ENCODE measurements around the gene SH3BP5L. TPM values are rescaled to one million over a fixed set of nuclear protein-coding genes. Genes with fewer than 3 reads are reported as not detected.

The SH3BP5L gene
- total and polyA plus RNA-seq, 2 of the 13 experiments (the other 11 are each of a cell fraction or from before 2014, with no cell fraction given): 10.3 to 14.9 TPM

GRCh38 chr1:248873409-248873992 lies 47.8 kb upstream of the SH3BP5L start:
- H2AFZ ChIP-seq (ENCODE audit: low read length): peak overlapping the region; percentile 88
- peak; percentile 92 for DNase-seq (ENCODE audit: low spot score)
- H3K4me3 ChIP-seq (replicated peaks in 1 of 3; ENCODE audit: insufficient read depth in 1 of 3, low read depth in 2 of 3, low read length in 3 of 3): peak overlapping the region; percentile 60 to 87 (median 85)
- BruUV-seq (replicated peaks): TSS peak; percentile 74
- intact Hi-C loops (cut with micrococcal nuclease; ENCODE audit: unreplicated experiment) (loop anchor here (1.0 to 2.0 kb wide), 4 partner anchors 10 to 49 kb away; partner anchors contain the start of genes PGBD2, SH3BP5L and ZNF692), in situ Hi-C loops (cut with HindIII; ENCODE audit: extremely low pct_ligation_motif_present, low pct_unique_long_range_greater_than_20kb) (no loop called here)
- peak overlapping the region; percentile 95 for H3K27ac ChIP-seq (ENCODE audit: extremely low read length, insufficient read depth, low read length)
- no peaks in the 10 kb centered on the region; a peak in 1 of 5 replicates for H3K27me3 ChIP-seq (ENCODE audit: control insufficient read depth in 1 of 2, insufficient read depth in 2 of 2, low read length in 2 of 2)
- ChIA-PET POLR2A (interaction anchor here (0.8 to 3.3 kb wide), 6 partner anchors 9 to 47 kb away, joined by 3 to 44 read pairs (median 20); partner anchors contain the start of genes PGBD2, SH3BP5L, ZNF672 and ZNF692), CTCF (ENCODE audit: low intra/inter-chr PET ratio, low total read pairs) (interaction anchor here (1.6 kb wide), 1 partner anchor 15 kb away, joined by 3 read pairs; the partner anchor contains the start of gene ZNF692)
- no peaks in the 10 kb centered on the region for H3K36me3 ChIP-seq (replicated peaks in 1 of 2; ENCODE audit: control insufficient read depth in 1 of 2, insufficient read depth in 2 of 2, low read length in 2 of 2)
- FAIRE-seq: peak; percentile 63
- peak; percentile 92 for ATAC-seq
- no peaks in the 10 kb centered on the region for H3K79me2 ChIP-seq (ENCODE audit: insufficient read depth, low read length)
- H4K20me1 ChIP-seq (ENCODE audit: insufficient read depth, low read length): no peaks in the 10 kb centered on the region
- 0% methylated on average over 15 of the region's 41 CpGs for WGBS (ENCODE audit: low lambda C conversion rate)
- peak overlapping the region; percentile 89 for H3K9ac ChIP-seq (ENCODE audit: insufficient read depth, low read depth, low read length)
- peaks cover 9% of the 10 kb centered on the region for H3K4me1 ChIP-seq (ENCODE audit: insufficient read depth, low read length)
- H3K9me3 ChIP-seq (ENCODE audit: low read length): no peaks in the 10 kb centered on the region
- peak overlapping the region; percentile 96 for H3K4me2 ChIP-seq (ENCODE audit: low read depth, low read length)
- TF ChIP-seq ARNTL (CRISPR knock-in tag; IDR thresholded peaks at IDR 0.05) (0 out of 2 replicates have a peak, but pooled peaks have one; percentile 33), ZNF121 (CRISPR knock-in tag; IDR thresholded peaks at IDR 0.05) (peak; percentile 5; the same call in 1 of the 2 replicates), TBP (CRISPR knock-in tag; IDR thresholded peaks at IDR 0.05) (no peak), ZNF773 (CRISPR knock-in tag; IDR thresholded peaks at IDR 0.05; ENCODE audit: borderline replicate concordance) (no peak), ARID2 (CRISPR knock-in tag; IDR thresholded peaks at IDR 0.05; ENCODE audit: borderline replicate concordance) (no peak; the same call in 1 of the 2 replicates), ZNF337 (CRISPR knock-in tag; IDR thresholded peaks at IDR 0.05; ENCODE audit: borderline replicate concordance, low read depth) (peak; percentile 82; the same call in 1 of the 2 replicates), ZNF841 (CRISPR knock-in tag; IDR thresholded peaks at IDR 0.05; ENCODE audit: borderline replicate concordance) (no peak), RARA (CRISPR knock-in tag; IDR thresholded peaks at IDR 0.05) (0 out of 2 replicates have a peak, but pooled peaks have one; percentile 32), SMAD1 (CRISPR knock-in tag; IDR thresholded peaks at IDR 0.05; ENCODE audit: borderline replicate concordance, low read depth) (no peak), ZNF749 (CRISPR knock-in tag; IDR thresholded peaks at IDR 0.05; ENCODE audit: borderline replicate concordance) (peak; percentile 72; the same call in 1 of the 2 replicates), AKAP8 (CRISPR knock-in tag; IDR thresholded peaks at IDR 0.05) (no peak), POLR2G (IDR thresholded peaks at IDR 0.05; ENCODE audit: low read depth, low read length) (peak; percentile 69), RAD21 (CRISPR knock-in tag; IDR thresholded peaks at IDR 0.05) (peak; percentile 32; the same call in 1 of the 2 replicates), RFXAP (CRISPR knock-in tag; IDR thresholded peaks at IDR 0.05; ENCODE audit: borderline replicate concordance) (peak; percentile 21)
- TF ChIP-seq, protein P1, sequence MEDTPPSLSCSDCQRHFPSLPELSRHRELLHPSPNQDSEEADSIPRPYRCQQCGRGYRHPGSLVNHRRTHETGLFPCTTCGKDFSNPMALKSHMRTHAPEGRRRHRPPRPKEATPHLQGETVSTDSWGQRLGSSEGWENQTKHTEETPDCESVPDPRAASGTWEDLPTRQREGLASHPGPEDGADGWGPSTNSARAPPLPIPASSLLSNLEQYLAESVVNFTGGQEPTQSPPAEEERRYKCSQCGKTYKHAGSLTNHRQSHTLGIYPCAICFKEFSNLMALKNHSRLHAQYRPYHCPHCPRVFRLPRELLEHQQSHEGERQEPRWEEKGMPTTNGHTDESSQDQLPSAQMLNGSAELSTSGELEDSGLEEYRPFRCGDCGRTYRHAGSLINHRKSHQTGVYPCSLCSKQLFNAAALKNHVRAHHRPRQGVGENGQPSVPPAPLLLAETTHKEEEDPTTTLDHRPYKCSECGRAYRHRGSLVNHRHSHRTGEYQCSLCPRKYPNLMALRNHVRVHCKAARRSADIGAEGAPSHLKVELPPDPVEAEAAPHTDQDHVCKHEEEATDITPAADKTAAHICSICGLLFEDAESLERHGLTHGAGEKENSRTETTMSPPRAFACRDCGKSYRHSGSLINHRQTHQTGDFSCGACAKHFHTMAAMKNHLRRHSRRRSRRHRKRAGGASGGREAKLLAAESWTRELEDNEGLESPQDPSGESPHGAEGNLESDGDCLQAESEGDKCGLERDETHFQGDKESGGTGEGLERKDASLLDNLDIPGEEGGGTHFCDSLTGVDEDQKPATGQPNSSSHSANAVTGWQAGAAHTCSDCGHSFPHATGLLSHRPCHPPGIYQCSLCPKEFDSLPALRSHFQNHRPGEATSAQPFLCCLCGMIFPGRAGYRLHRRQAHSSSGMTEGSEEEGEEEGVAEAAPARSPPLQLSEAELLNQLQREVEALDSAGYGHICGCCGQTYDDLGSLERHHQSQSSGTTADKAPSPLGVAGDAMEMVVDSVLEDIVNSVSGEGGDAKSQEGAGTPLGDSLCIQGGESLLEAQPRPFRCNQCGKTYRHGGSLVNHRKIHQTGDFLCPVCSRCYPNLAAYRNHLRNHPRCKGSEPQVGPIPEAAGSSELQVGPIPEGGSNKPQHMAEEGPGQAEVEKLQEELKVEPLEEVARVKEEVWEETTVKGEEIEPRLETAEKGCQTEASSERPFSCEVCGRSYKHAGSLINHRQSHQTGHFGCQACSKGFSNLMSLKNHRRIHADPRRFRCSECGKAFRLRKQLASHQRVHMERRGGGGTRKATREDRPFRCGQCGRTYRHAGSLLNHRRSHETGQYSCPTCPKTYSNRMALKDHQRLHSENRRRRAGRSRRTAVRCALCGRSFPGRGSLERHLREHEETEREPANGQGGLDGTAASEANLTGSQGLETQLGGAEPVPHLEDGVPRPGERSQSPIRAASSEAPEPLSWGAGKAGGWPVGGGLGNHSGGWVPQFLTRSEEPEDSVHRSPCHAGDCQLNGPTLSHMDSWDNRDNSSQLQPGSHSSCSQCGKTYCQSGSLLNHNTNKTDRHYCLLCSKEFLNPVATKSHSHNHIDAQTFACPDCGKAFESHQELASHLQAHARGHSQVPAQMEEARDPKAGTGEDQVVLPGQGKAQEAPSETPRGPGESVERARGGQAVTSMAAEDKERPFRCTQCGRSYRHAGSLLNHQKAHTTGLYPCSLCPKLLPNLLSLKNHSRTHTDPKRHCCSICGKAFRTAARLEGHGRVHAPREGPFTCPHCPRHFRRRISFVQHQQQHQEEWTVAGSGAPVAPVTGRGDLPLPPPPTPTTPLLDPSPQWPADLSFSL (CRISPR knock-in tag; IDR thresholded peaks at IDR 0.05): peak; percentile 48; the same call in 1 of the 2 replicates
- TF ChIP-seq, protein P2, sequence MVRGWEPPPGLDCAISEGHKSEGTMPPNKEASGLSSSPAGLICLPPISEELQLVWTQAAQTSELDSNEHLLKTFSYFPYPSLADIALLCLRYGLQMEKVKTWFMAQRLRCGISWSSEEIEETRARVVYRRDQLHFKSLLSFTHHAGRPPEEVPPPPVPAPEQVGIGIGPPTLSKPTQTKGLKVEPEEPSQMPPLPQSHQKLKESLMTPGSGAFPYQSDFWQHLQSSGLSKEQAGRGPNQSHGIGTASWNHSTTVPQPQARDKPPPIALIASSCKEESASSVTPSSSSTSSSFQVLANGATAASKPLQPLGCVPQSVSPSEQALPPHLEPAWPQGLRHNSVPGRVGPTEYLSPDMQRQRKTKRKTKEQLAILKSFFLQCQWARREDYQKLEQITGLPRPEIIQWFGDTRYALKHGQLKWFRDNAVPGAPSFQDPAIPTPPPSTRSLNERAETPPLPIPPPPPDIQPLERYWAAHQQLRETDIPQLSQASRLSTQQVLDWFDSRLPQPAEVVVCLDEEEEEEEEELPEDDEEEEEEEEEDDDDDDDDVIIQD (CRISPR knock-in tag; IDR thresholded peaks at IDR 0.05; ENCODE audit: low read depth): 0 out of 2 replicates have a peak, but pooled peaks have one; percentile 19
